D721Med (cell line): Measurements from ENCODE around the gene PEAK1.
"Not testable (repeated sequence)": the region's sequence is repeated elsewhere in the genome, so short reads cannot be mapped to it uniquely, and the experiment has no call there.

ENCODE experiments used
- DNase-seq: peaks from one replicate; pipeline ENCODE4 v3.0.0; 2011; ENCODE audit warnings: low spot score; ENCODE audit not compliant: insufficient read length
- FAIRE-seq: peaks from 2 replicates; lab custom pipeline; 2011; peaks lifted over from hg19 to GRCh38; lab: Jason Lieb, UNC
- CTCF ChIP-seq: IDR thresholded peaks from 2 replicates; pipeline ENCODE4 v1.5.1; 2012; ENCODE audit warnings: mild to moderate bottlenecking, control low read depth; ENCODE audit not compliant: insufficient read depth; ENCODE audit errors: missing control alignments

PEAK1 gene

GRCh38 chr15:77180757-77181156 lies 239.1 kb downstream of the PEAK1 start:
- DNase-seq, result peak; percentile 12
- peak; percentile 51 for FAIRE-seq
- TF ChIP-seq CTCF, result no peak

- DNase-seq (no peak), FAIRE-seq (no peak)
- TF ChIP-seq CTCF, result no peak
Measured at GRCh38 chr15:77180270-77180669, 239.6 kb downstream of the PEAK1 start.

GRCh38 chr15:77179541-77179998 lies 240.3 kb downstream of the PEAK1 start:
- FAIRE-seq, result no peak
- no peak for TF ChIP-seq CTCF
- DNase-seq, result no peak

- no peak for DNase-seq
- TF ChIP-seq CTCF, result no peak
- FAIRE-seq, result no peak
Measured at GRCh38 chr15:77178411-77178810, 241.5 kb downstream of the PEAK1 start.

GRCh38 chr15:77176148-77176547 lies 243.8 kb downstream of the PEAK1 start:
- DNase-seq, FAIRE-seq: not testable (repeated sequence)

GRCh38 chr15:77173487-77173886 lies 246.4 kb downstream of the PEAK1 start:
- peak; percentile 69 for FAIRE-seq
- no peak for TF ChIP-seq CTCF
- DNase-seq, result no peak

GRCh38 chr15:77171221-77171967 lies 248.5 kb downstream of the PEAK1 start:
- DNase-seq, result no peak
- FAIRE-seq, result peak; percentile 67
- TF ChIP-seq CTCF, result no peak
